HepG2 (cell line): ENCODE results near the gene NCKAP1. TPM values are rescaled to one million over a fixed set of nuclear protein-coding genes. Genes with fewer than 3 reads are reported as not detected.

ENCODE experiments used
- ARHGAP35 ChIP-seq: sonication (generic); formaldehyde crosslinking; IDR thresholded peaks from 2 replicates; pipeline ENCODE4 v1.9.0; 2022; ENCODE audit warnings: mild to moderate bottlenecking, inconsistent platforms, moderate library complexity, missing genetic modification reagents, borderline replicate concordance
- ASH2L ChIP-seq: fragments of 300-600, 200-600 bp; sonication (generic); IDR thresholded peaks from 2 replicates; pipeline ENCODE4 v1.7.0; 2017; ENCODE audit warnings: low read depth, mild to moderate bottlenecking, moderate library complexity, mixed read lengths, low read length; ENCODE audit not compliant: insufficient read length
- ATF1 ChIP-seq: IDR thresholded peaks from 2 replicates; pipeline ENCODE4 v1.6.1; 2016; ENCODE audit warnings: mild to moderate bottlenecking, control low read depth
- CEBPZ ChIP-seq: IDR thresholded peaks from 2 replicates; pipeline ENCODE4 v1.6.1; 2012; ENCODE audit warnings: low read length, improper control_type of control experiment
- GZF1 ChIP-seq: sonication (generic); formaldehyde crosslinking; IDR thresholded peaks from 2 replicates; pipeline ENCODE4 v1.5.1; 2020; ENCODE audit warnings: mild to moderate bottlenecking, missing genetic modification reagents
- ISX ChIP-seq: sonication (generic); formaldehyde crosslinking; conservative IDR thresholded peaks from 2 replicates; pipeline ENCODE4 v1.5.0; 2020; ENCODE audit warnings: missing genetic modification reagents
- MAX ChIP-seq: IDR thresholded peaks from 2 replicates; pipeline ENCODE4 v1.6.1; 2012; ENCODE audit warnings: inconsistent platforms
- MIER3 ChIP-seq: IDR thresholded peaks from 2 replicates; pipeline ENCODE4 v1.6.1; 2016; ENCODE audit warnings: missing compliant biosample characterization, borderline replicate concordance
- NCOR1 ChIP-seq: fragments of 200-600 bp; sonication (generic); IDR thresholded peaks from 2 replicates; pipeline ENCODE4 v1.7.0; 2017; ENCODE audit warnings: antibody characterized with exemption, low read length, borderline replicate concordance
- NFIC ChIP-seq: IDR thresholded peaks from 2 replicates; pipeline ENCODE4 v1.6.1; 2012; ENCODE audit warnings: mild to moderate bottlenecking, low read length, inconsistent platforms
- NRL ChIP-seq: sonication (generic); formaldehyde crosslinking; IDR thresholded peaks from 2 replicates; pipeline ENCODE4 v1.5.0; 2020; ENCODE audit warnings: missing genetic modification reagents, mild to moderate bottlenecking, moderate library complexity, borderline replicate concordance
- PHF21A ChIP-seq: sonication (generic); formaldehyde crosslinking; IDR thresholded peaks from 2 replicates; pipeline ENCODE4 v1.5.0; 2020; ENCODE audit warnings: mild to moderate bottlenecking, missing genetic modification reagents
- TBX2 ChIP-seq: sonication (generic); formaldehyde crosslinking; IDR thresholded peaks from 2 replicates; pipeline ENCODE4 v1.5.0; 2020; ENCODE audit warnings: missing genetic modification reagents, mild to moderate bottlenecking, borderline replicate concordance
- TCF12 ChIP-seq, 2 experiments: fragments of 450-650 bp in 1 of 2; sonication (generic) in 1 of 2; formaldehyde crosslinking in 1 of 2; IDR thresholded peaks; 2 replicates each; pipeline versions ENCODE4 v1.6.1 to v1.8.0; 2017 to 2022; ENCODE audit warnings: antibody characterized with exemption in 1 of 2, mild to moderate bottlenecking in 1 of 2, missing genetic modification reagents in 1 of 2, moderate library complexity in 1 of 2
- U2AF1 ChIP-seq: fragments of 200-400 bp; formaldehyde crosslinking; optimal IDR thresholded peaks from 2 replicates; pipeline ENCODE3; 2017; ENCODE audit warnings: mild to moderate bottlenecking, low read depth, low read length
- ZBTB1 ChIP-seq: sonication (generic); formaldehyde crosslinking; IDR thresholded peaks from 2 replicates; pipeline ENCODE4 v1.4.0; 2020; ENCODE audit warnings: missing genetic modification reagents, borderline replicate concordance
- ZBTB43 ChIP-seq: sonication (generic); formaldehyde crosslinking; conservative IDR thresholded peaks from 2 replicates; pipeline ENCODE4 v1.4.0; 2020; ENCODE audit warnings: missing genetic modification reagents
- ZMAT3 ChIP-seq: sonication (generic); formaldehyde crosslinking; conservative IDR thresholded peaks from 2 replicates; pipeline ENCODE4 v1.7.0; 2021; ENCODE audit warnings: missing genetic modification reagents
- ZNF12 ChIP-seq: sonication (generic); formaldehyde crosslinking; IDR thresholded peaks from 2 replicates; pipeline ENCODE4 v1.5.0; 2020; ENCODE audit warnings: missing genetic modification reagents
- ZNF331 ChIP-seq: sonication (generic); formaldehyde crosslinking; IDR thresholded peaks from 2 replicates; pipeline ENCODE4 v1.4.0; 2020; ENCODE audit warnings: missing genetic modification reagents
- ZNF343 ChIP-seq: sonication (generic); formaldehyde crosslinking; IDR thresholded peaks from 2 replicates; pipeline ENCODE4 v1.4.0; 2020; ENCODE audit warnings: mild to moderate bottlenecking, missing genetic modification reagents
- ZNF558 ChIP-seq: sonication (generic); formaldehyde crosslinking; IDR thresholded peaks from 2 replicates; pipeline ENCODE4 v1.9.0; 2022; ENCODE audit warnings: mild to moderate bottlenecking, missing genetic modification reagents, borderline replicate concordance
- ZNF619 ChIP-seq: sonication (generic); formaldehyde crosslinking; IDR thresholded peaks from 2 replicates; pipeline ENCODE4 v1.4.0; 2020; ENCODE audit warnings: mild to moderate bottlenecking, missing genetic modification reagents
- ZNF775 ChIP-seq: sonication (generic); formaldehyde crosslinking; IDR thresholded peaks from 2 replicates; pipeline ENCODE4 v1.4.0; 2020; ENCODE audit warnings: missing genetic modification reagents, mild to moderate bottlenecking, moderate library complexity, borderline replicate concordance
- ZSCAN21 ChIP-seq: sonication (generic); formaldehyde crosslinking; IDR thresholded peaks from 2 replicates; pipeline ENCODE4 v1.8.0; 2022; ENCODE audit warnings: mild to moderate bottlenecking, missing genetic modification reagents, moderate library complexity, borderline replicate concordance
- polyA plus RNA-seq, 8 experiments: library from polyadenylated mRNA; depleted of rRNA in 3 of 8; stranded (reverse) in 7 of 8; unstranded in 1 of 8; fragments of >200 nt; fragmentation: Illumina TruSeq in 4 of 8; extraction: Trizol in 4 of 8; gene quantifications; 2 replicates each; pipeline versions ENCODE4 v1.2.1 to v1.2.3, GENCODE V29; 2011 to 2016; ENCODE audit warnings: low read depth in 4 of 8, missing spikeins in 1 of 8, mixed read lengths in 1 of 8; ENCODE audit not compliant: insufficient read depth in 1 of 8
- total RNA-seq, 5 experiments: library from RNA; depleted of rRNA; stranded (reverse); fragments of >200 nt; fragmentation: Illumina TruSeq; extraction: Trizol; gene quantifications; 2 replicates each; pipeline ENCODE4 v1.2.3, GENCODE V29; 2016; ENCODE audit warnings: low read depth in 1 of 5

The NCKAP1 gene
- total and polyA plus RNA-seq, 2 of the 13 experiments (the other 11 are each of a cell fraction or from before 2014, with no cell fraction given), result 72.1 to 96.3 TPM

GRCh38 chr2:183038341-183039300 is at the start of gene NCKAP1 (continued):
- no peak for TF ChIP-seq CEBPZ
- TF ChIP-seq MIER3 (CRISPR knock-in tag), result 0 out of 2 replicates have a peak, but pooled peaks have one; percentile 45
- TF ChIP-seq TCF12 (IDR thresholded peaks at IDR 0.05), result no peak
- 0 out of 2 replicates have a peak, but pooled peaks have one; percentile 75 for TF ChIP-seq TCF12 (CRISPR knock-in tag; IDR thresholded peaks at IDR 0.05)
- no peak for TF ChIP-seq GZF1
- no peak for TF ChIP-seq NFIC
- peak; percentile 87 for TF ChIP-seq ASH2L
- TF ChIP-seq ZMAT3 (CRISPR knock-in tag), result no peak; the same call in 1 of the 2 replicates
- 0 out of 2 replicates have a peak, but pooled peaks have one; percentile 14 for TF ChIP-seq ZNF331 (CRISPR knock-in tag)
- TF ChIP-seq ZSCAN21 (CRISPR knock-in tag), result 0 out of 2 replicates have a peak, but pooled peaks have one; percentile 45
- TF ChIP-seq ISX (CRISPR knock-in tag), result no peak
- TF ChIP-seq ZBTB1 (CRISPR knock-in tag), result no peak
- no peak for TF ChIP-seq ARHGAP35 (CRISPR knock-in tag)
- no peak for TF ChIP-seq ATF1 (CRISPR knock-in tag)
- peak; percentile 5; the same call in 1 of the 2 replicates for TF ChIP-seq TBX2 (CRISPR knock-in tag)
- TF ChIP-seq NRL (CRISPR knock-in tag), result no peak; the same call in 1 of the 2 replicates
- TF ChIP-seq ZBTB43 (CRISPR knock-in tag), result peak; percentile 69
- TF ChIP-seq ZNF343 (CRISPR knock-in tag), result no peak
- TF ChIP-seq NCOR1, result no peak
- no peak for TF ChIP-seq U2AF1
- no peak for TF ChIP-seq ZNF619
- TF ChIP-seq ZNF12 (CRISPR knock-in tag), result no peak
- no peak for TF ChIP-seq ZNF775 (CRISPR knock-in tag)
- peak; percentile 75 for TF ChIP-seq MAX
- TF ChIP-seq PHF21A (CRISPR knock-in tag), result peak; percentile 75
- no peak; the same call in 1 of the 2 replicates for TF ChIP-seq ZNF558 (CRISPR knock-in tag)
